Body of pancreas (tissue), 4 donors: Measurements from ENCODE around the gene ARFGAP2.

Experiments used
- CTCF ChIP-seq, 7 experiments: fragments of 450-650 bp in 4 of 7; fragments of 200-600 bp in 3 of 7; sonication (generic) in 3 of 7; IDR thresholded peaks; one replicate each; pipeline ENCODE4 v1.5.1; 2016 to 2019; ENCODE audit warnings: antibody characterized with exemption in 7 of 7
- POLR2A ChIP-seq, 3 donors: fragments of 450-650 bp; IDR thresholded peaks; one replicate each; pipeline ENCODE4 v1.6.1; 2016; ENCODE audit warnings: antibody characterized with exemption in 3 of 3, mild to moderate bottlenecking in 2 of 3

- TF ChIP-seq CTCF (IDR thresholded peaks at IDR 0.05) (no peak), POLR2A (IDR thresholded peaks at IDR 0.05) (no peak)
Observed at GRCh38 chr11:47181271-47181670, 4.6 kb upstream of the ARFGAP2 start.
